Activated naive CD4-positive, alpha-beta T cell treated with anti-CD3 and anti-CD28 coated beads, Interleukin-2, amount 50 U/mL, for 72 hours (primary cell): Measurements from ENCODE around the gene MYO18B. TPM values are rescaled to one million over a fixed set of nuclear protein-coding genes. Genes with fewer than 3 reads are reported as not detected.

Experiments used
- ATAC-seq, 2 donors: fragments of 150-1000 bp; cut with Tn5 transposase; 2 replicates each; pipeline ENCODE4 v1.10.0; 2021; ENCODE audit warnings: mild to moderate bottlenecking in 2 of 2, moderate library complexity in 2 of 2
- DNase-seq, 2 donors: peaks; one replicate each; pipeline ENCODE4 v3.0.0; 2021 to 2022; ENCODE audit warnings: low spot score in 2 of 2
- H3K27ac Mint-ChIP-seq, 2 donors: one replicate each; pipeline ENCODE4 v1.8.0; 2022; ENCODE audit warnings: mild to moderate bottlenecking in 2 of 2, mixed read lengths in 2 of 2
- H3K36me3 Mint-ChIP-seq, 2 donors: one replicate each; pipeline ENCODE4 v1.8.0; 2022; ENCODE audit warnings: mixed read lengths in 2 of 2
- H3K9me3 Mint-ChIP-seq, 2 donors: one replicate each; pipeline ENCODE4 v1.8.0; 2022; ENCODE audit warnings: mixed read lengths in 2 of 2
- total RNA-seq, 2 donors: library from RNA; stranded (reverse); gene quantifications; one replicate each; pipeline ENCODE4 v1.2.3, GENCODE V29; 2022

Gene MYO18B
- total RNA-seq, 2 donors from 2014 or later = 0.98 to 5.9 TPM

- Mint-ChIP-seq H3K27ac (no peak overlapping the region), H3K9me3 (peaks cover 4 to 5% of the 10 kb centered on the region in 2 donors), H3K36me3 (peaks cover 4 to 5% of the 10 kb centered on the region in 2 donors)
- DNase-seq (no peak), ATAC-seq (no peak)
Observed at GRCh38 chr22:25815561-25815960, 73.6 kb downstream of the MYO18B start.

DNA sequence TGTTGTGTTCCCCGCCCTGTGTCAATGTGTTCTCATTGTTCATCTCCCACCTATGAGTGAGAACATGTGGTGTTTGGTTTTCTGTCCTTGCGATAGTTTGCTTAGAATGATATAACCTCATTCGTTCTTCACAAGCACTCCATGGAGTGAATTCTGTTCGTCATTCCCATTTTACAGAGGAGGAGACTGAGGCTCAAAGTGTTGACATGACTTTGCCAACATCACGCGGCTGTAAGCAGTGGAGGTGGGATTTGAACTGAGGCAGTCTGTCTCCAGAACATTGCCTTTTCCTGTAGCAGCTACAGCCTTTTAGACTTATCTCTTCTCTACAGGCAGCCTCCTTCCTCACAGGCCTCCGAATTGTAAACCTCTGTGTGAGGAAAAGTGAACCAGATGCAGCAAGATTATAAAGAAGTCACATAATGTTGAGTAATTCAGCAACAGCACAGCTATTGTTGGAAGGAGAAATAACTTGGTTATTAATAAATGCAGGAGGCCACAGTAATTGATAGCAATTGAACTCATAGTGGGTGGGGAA lies 74.6 kb downstream of the MYO18B start:
- DNase-seq (no peak), ATAC-seq (no peak)
- H3K36me3 Mint-ChIP-seq = peaks cover 4 to 5% of the 10 kb centered on the region in 2 donors
- H3K27ac Mint-ChIP-seq = no peak overlapping the region
- peaks cover 4 to 5% of the 10 kb centered on the region in 2 donors for H3K9me3 Mint-ChIP-seq

GRCh38 chr22:25817092-25817943 lies 75.3 kb downstream of the MYO18B start:
- Mint-ChIP-seq H3K27ac (no peak overlapping the region), H3K9me3 (peaks cover 4 to 9% of the 10 kb centered on the region in 2 donors), H3K36me3 (peaks cover 5 to 6% of the 10 kb centered on the region in 2 donors)
- DNase-seq (no peak), ATAC-seq (no peak)

GRCh38 chr22:25818541-25818940 lies 76.6 kb downstream of the MYO18B start:
- Mint-ChIP-seq H3K9me3 (peaks cover 4 to 11% of the 10 kb centered on the region in 2 donors), H3K27ac (no peak overlapping the region), H3K36me3 (peaks cover 5 to 9% of the 10 kb centered on the region in 2 donors)
- DNase-seq = no peak
- ATAC-seq = no peak

DNA sequence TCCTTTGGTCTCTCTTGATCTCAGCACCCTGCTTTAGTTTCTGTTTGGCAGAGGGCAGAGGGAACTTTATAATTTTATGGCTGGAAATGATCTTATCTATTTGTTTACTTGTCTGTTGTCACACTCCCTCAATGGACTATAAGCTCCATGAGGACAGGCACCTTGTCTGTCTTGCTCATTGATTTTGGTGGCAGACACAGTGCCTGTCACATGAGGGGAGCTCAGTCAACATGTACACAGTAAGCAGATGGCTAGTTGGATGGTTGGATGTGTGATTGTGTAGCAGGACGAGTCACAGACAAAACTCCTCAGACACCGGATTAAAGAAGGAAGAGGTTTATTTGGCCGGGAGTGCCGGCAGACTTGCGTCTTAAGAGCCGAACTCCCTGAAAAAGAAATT lies 80.4 kb downstream of the MYO18B start:
- no peak for DNase-seq
- Mint-ChIP-seq H3K9me3 (peaks cover 4 to 11% of the 10 kb centered on the region in 2 donors), H3K27ac (no peak overlapping the region), H3K36me3 (peaks cover 5 to 9% of the 10 kb centered on the region in 2 donors)
- ATAC-seq = no peak

DNA sequence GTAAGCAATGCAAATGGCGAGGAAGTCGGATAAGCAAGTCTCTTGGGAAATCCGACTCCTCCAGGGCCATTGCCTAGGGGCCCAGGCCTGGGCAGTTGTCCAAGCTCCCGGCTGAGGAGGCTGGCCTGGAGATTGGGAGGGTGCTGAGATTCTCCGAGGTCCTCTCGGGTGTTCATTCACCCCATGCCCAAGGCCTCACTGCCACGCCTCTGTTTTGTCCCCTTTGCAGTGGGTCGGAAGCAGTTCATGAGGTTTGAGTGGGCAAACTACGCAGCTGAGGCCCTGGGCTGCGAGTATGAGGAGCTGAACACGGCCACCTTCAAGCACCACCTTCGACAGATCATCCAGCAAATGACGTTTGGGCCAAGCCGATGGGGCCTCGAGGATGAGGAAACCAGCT lies 81.3 kb downstream of the MYO18B start:
- DNase-seq (no peak), ATAC-seq (no peak)
- H3K9me3 Mint-ChIP-seq = peaks cover 4 to 11% of the 10 kb centered on the region in 2 donors
- no peak overlapping the region for H3K27ac Mint-ChIP-seq
- peaks cover 5 to 9% of the 10 kb centered on the region in 2 donors for H3K36me3 Mint-ChIP-seq

DNA sequence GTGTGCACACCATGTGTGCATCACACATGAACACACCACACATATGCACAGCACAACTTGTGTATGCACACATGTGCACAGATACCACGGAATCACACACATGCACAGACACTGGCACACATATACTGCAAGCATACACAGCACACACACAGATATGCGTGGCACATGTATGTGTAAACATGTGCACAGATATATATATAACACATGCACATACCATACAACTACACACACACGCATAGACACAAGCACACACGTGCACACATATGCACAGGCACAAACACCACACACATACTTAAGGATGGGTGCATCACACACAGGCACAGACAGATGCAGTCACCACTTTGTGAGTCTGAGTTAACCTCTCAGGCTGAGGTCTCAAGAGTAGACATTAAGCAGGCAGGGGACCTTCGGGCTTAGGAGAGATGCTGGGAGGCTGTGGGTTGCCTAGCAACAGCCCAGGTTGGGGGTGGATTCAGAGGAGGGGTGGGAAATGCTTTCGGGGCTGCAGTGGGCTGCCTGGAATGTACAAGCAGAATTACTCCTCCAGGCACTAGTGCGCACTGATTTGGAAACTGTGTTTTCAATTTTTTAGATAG lies 82.9 kb downstream of the MYO18B start:
- peaks cover 2 to 8% of the 10 kb centered on the region in 2 donors for H3K9me3 Mint-ChIP-seq
- peaks cover 3 to 8% of the 10 kb centered on the region in 2 donors for H3K36me3 Mint-ChIP-seq
- ATAC-seq (no peak), DNase-seq (no peak)
- H3K27ac Mint-ChIP-seq = no peak overlapping the region

DNA sequence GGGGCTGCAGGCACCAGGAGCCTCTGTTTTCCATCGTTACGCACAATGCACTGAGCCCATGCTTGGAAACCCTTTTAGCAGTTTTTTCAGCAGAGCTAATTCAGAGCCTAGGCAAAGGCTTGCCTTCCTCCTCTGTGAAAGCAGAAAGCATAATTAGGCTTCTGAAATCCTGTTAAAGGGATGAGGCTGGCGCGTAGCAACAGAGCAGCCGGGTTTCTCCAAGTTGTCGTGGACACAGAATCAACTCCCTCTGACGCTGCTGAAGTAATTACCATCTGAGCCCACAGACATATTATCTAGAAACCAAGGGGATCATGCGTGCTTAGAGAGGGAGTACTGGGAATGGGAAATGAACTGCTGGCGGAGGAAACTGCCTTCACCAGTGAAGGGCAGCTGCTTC lies 85.4 kb downstream of the MYO18B start:
- ATAC-seq (no peak), DNase-seq (no peak)
- Mint-ChIP-seq H3K27ac (no peak overlapping the region), H3K9me3 (peaks cover 0 to 1% of the 10 kb centered on the region in 2 donors), H3K36me3 (peaks cover 0 to 2% of the 10 kb centered on the region in 2 donors)

DNA sequence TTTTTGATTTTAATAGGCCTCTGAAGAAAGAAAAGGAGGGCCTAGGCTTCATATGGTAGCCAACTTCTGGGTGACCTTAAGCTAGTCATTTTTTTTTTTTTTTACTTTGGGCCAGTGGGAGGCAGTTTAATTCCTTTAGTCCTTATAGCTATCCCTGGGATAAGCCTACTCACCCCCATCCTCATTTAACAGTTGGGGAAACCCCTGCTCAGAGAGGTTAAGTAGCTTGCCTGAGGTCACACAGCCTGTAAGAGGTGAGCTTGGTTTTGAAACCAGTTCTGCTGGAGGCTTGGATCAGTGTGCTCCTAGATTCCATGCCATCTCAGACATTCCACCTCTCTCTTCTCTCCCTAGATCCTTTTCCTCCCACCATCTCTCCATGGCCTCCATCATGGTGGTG lies 86.4 kb downstream of the MYO18B start:
- DNase-seq (no peak), ATAC-seq (no peak)
- no peaks in the 10 kb centered on the region for H3K9me3 Mint-ChIP-seq
- H3K36me3 Mint-ChIP-seq = no peaks in the 10 kb centered on the region
- H3K27ac Mint-ChIP-seq = no peak overlapping the region

- H3K36me3 Mint-ChIP-seq = no peaks in the 10 kb centered on the region
- no peak for DNase-seq
- no peak for ATAC-seq
- H3K27ac Mint-ChIP-seq = no peak overlapping the region
- H3K9me3 Mint-ChIP-seq = no peaks in the 10 kb centered on the region
Observed at GRCh38 chr22:25829237-25829636, 87.2 kb downstream of the MYO18B start.

DNA sequence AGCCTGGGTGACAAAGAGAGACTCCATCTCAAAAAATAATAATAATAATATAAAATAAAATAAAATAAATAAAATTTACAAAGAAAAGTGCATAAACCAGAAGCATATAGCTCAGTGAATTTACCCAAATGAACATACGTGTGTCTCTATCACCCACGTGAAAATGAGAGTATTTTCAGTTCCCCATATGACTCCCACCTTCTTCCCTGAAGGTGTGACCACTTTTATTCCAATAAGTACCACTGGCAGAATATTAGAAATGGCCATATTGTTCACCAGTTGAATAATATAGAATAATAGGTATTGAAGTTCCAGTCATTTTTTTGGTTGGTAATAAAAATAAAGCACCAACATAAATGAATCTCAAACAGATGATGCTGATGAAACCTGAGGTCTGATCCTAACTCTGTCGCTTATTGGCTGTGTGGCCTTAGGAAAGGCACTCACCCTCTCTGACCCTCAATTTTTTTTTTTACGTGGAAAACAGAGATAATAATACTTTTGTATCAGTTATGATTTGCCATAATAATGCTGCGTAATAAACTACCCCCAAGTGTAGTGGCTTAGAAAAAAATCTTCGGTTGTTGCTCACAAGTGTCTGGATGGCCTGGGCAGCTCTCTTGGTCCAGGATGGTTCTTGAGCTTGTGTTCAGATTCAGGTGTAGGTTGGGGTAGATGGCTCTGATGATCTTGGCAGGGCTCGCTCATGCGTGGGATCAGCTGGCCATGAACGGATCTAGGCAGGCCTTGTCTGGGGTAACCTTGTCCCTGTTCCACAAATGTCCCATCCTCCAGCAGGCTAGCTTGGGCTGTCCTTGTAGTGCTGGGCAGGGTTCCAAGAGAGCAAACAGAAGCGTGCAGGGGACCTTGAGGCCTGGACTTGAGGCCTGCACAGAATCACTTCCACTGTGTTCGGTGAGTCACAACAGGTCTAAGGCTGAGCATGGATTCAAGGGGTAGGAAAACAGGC lies 88.1 kb downstream of the MYO18B start:
- H3K36me3 Mint-ChIP-seq = no peaks in the 10 kb centered on the region
- DNase-seq = no peak
- H3K9me3 Mint-ChIP-seq = no peaks in the 10 kb centered on the region
- no peak overlapping the region for H3K27ac Mint-ChIP-seq
- no peak for ATAC-seq

DNA sequence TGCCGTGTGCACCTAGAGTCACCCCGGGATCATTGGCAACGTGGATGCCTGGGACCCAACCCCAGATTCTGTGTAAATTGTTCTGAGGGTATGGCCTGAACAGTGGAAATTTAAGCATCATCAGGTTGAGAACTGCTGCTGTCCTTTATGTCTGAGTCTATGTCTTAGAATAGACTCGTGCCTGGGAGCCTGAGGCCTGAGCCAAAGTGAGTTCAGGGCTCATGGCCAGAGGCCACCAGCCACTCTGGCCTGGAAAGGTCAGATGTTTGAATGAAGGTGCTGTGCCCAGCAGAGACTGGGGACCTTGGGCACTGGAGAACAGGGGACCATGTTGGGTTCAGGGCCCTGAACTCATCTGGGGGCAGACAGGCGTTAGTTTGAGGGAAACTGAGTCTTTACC lies 91.1 kb downstream of the MYO18B start:
- no peak for ATAC-seq

DNA sequence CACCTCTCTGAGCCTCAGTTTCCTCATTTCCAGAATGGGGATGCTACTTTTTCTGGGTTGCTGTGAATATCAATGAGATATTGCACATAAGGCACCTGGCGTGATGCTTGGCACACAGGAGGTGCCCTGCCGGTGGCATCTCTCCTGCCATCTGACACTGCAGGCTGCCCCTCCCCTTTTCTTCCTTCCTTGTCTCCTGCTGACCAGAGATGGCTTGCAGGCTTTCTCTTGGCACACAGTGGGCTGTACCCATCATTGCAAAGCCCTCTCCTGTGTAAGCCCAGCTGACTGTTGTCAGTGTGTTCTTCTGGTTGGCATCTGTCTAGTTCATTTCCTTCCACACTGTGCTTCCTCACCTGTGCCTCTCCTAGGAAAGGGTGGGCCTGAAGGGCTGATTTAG lies 91.7 kb downstream of the MYO18B start:
- no peak for DNase-seq
- Mint-ChIP-seq H3K36me3 (no peaks in the 10 kb centered on the region), H3K9me3 (no peaks in the 10 kb centered on the region), H3K27ac (no peak overlapping the region)
- no peak for ATAC-seq

More for the DNA sequence above, 91.1 kb downstream of the MYO18B start:
- Mint-ChIP-seq H3K36me3 (no peaks in the 10 kb centered on the region), H3K27ac (no peak overlapping the region), H3K9me3 (no peaks in the 10 kb centered on the region)
- no peak for DNase-seq

GRCh38 chr22:25834490-25834889 lies 92.5 kb downstream of the MYO18B start:
- DNase-seq (no peak), ATAC-seq (no peak)
- H3K9me3 Mint-ChIP-seq = no peaks in the 10 kb centered on the region
- H3K27ac Mint-ChIP-seq = no peak overlapping the region
- no peaks in the 10 kb centered on the region for H3K36me3 Mint-ChIP-seq

GRCh38 chr22:25835348-25835747 lies 93.4 kb downstream of the MYO18B start:
- Mint-ChIP-seq H3K36me3 (no peaks in the 10 kb centered on the region), H3K27ac (no peak overlapping the region), H3K9me3 (no peaks in the 10 kb centered on the region)
- ATAC-seq (no peak), DNase-seq (no peak)

GRCh38 chr22:25837288-25837900 lies 95.4 kb downstream of the MYO18B start:
- Mint-ChIP-seq H3K27ac (no peak overlapping the region), H3K9me3 (no peaks in the 10 kb centered on the region), H3K36me3 (no peaks in the 10 kb centered on the region)
- no peak for ATAC-seq
- DNase-seq = no peak
